Endothelial cell of umbilical vein (primary cell): Measurements from ENCODE around the gene SGSM2. TPM values are rescaled to one million over a fixed set of nuclear protein-coding genes. Genes with fewer than 3 reads are reported as not detected.

Experiments used
- BruUV-seq: library from RNA; stranded (reverse); fragments of 400-500 nt; replicated peaks from 2 replicates; lab custom pipeline; 2021; lab: Mats Ljungman, UMichigan
- CTCF ChIA-PET: fragments of 300-600, 350-600 bp; sonication (Branson Sonifier 250); formaldehyde crosslinking; loops from one replicate; lab custom pipeline; 2021; ENCODE audit warnings: antibody characterized with exemption, inconsistent platforms; lab: Charles Lee
- POLR2A ChIA-PET: fragments of 300-600, 350-600 bp; sonication (Branson Sonifier 250); formaldehyde crosslinking; loops from one replicate; lab custom pipeline; 2021; ENCODE audit warnings: antibody characterized with exemption, inconsistent platforms; lab: Charles Lee
- DNase-seq: peaks from one replicate; pipeline ENCODE4 v3.0.0-alpha.2; 2011; ENCODE audit warnings: low read depth, low spot score
- FAIRE-seq: peaks from 2 replicates; lab custom pipeline; 2011; peaks lifted over from hg19 to GRCh38; lab: Jason Lieb, UNC
- H2AFZ ChIP-seq: 2 replicates; pipeline ENCODE4 v1.6.0; 2012; ENCODE audit warnings: low read depth, low read length, control low read depth, inconsistent platforms
- H3K27ac ChIP-seq: 2 replicates; pipeline ENCODE4 v1.5.1; 2011; ENCODE audit warnings: low read depth, mild to moderate bottlenecking, control low read depth, low read length, moderate library complexity; ENCODE audit not compliant: insufficient read depth
- H3K27me3 ChIP-seq, 2 experiments: 2 replicates each; pipeline versions ENCODE4 v1.6.0 to v1.6.1; 2011; ENCODE audit warnings: low read length in 2 of 2, mixed read lengths in 1 of 2; ENCODE audit not compliant: control insufficient read depth in 2 of 2, insufficient read depth in 2 of 2
- H3K36me3 ChIP-seq, 2 experiments: 2 replicates in 1 of 2; 3 replicates in 1 of 2; pipeline ENCODE4 v1.5.1; 2011; ENCODE audit warnings: low read length in 2 of 2, mild to moderate bottlenecking in 1 of 2, moderate library complexity in 1 of 2; ENCODE audit not compliant: control insufficient read depth in 2 of 2, insufficient read depth in 2 of 2; ENCODE audit errors: extremely low read depth in 1 of 2
- H3K4me1 ChIP-seq: 3 replicates; pipeline ENCODE4 v1.5.1; 2011; ENCODE audit warnings: mild to moderate bottlenecking, low read length; ENCODE audit not compliant: control insufficient read depth, insufficient read depth; ENCODE audit errors: extremely low read depth
- H3K4me2 ChIP-seq: 2 replicates; pipeline ENCODE4 v1.6.1; 2011; ENCODE audit warnings: low read length, control low read depth, mixed read lengths; ENCODE audit not compliant: insufficient read depth
- H3K4me3 ChIP-seq, 3 experiments: fragments of 200-600 bp in 1 of 3; sonication (generic), shearing (Covaris generic) in 1 of 3; replicated peaks in 1 of 3; 2 replicates each; pipeline ENCODE4 v1.5.1; 2011 to 2016; ENCODE audit warnings: control low read depth in 3 of 3, low read length in 3 of 3, mild to moderate bottlenecking in 2 of 3, inconsistent platforms in 1 of 3, low read depth in 1 of 3, moderate library complexity in 1 of 3; ENCODE audit not compliant: insufficient read depth in 1 of 3
- H3K79me2 ChIP-seq: 2 replicates; pipeline ENCODE4 v1.6.0; 2012; ENCODE audit warnings: low read length, inconsistent platforms; ENCODE audit not compliant: control insufficient read depth, insufficient read depth
- H3K9ac ChIP-seq: replicated peaks from 2 replicates; pipeline ENCODE3; 2011; ENCODE audit warnings: low read length, control low read depth; ENCODE audit not compliant: insufficient read depth; ENCODE audit errors: extremely low read depth
- H3K9me1 ChIP-seq: replicated peaks from 3 replicates; pipeline ENCODE4 v1.6.0; 2011; ENCODE audit warnings: mild to moderate bottlenecking, low read length; ENCODE audit not compliant: control insufficient read depth, insufficient read depth; ENCODE audit errors: extremely low read depth
- H3K9me3 ChIP-seq: replicated peaks from 2 replicates; pipeline ENCODE4 v1.5.1; 2012; ENCODE audit warnings: low read length, inconsistent platforms; ENCODE audit not compliant: control insufficient read depth, insufficient read depth
- H4K20me1 ChIP-seq: replicated peaks from 2 replicates; pipeline ENCODE3; 2011; ENCODE audit warnings: mild to moderate bottlenecking, low read length; ENCODE audit not compliant: control insufficient read depth, insufficient read depth; ENCODE audit errors: extremely low read depth
- CTCF ChIP-seq, 2 donors: IDR thresholded peaks; 1 replicate in 1 of 2; 2 replicates in 1 of 2; pipeline ENCODE4 v1.5.1; 2011; ENCODE audit warnings: low read length in 2 of 2, mild to moderate bottlenecking in 2 of 2, moderate library complexity in 2 of 2, control low read depth in 1 of 2, inconsistent platforms in 1 of 2, low read depth in 1 of 2; ENCODE audit not compliant: insufficient read depth in 1 of 2; ENCODE audit errors: extremely low read depth in 1 of 2
- EZH2 ChIP-seq: IDR thresholded peaks from 2 replicates; pipeline ENCODE4 v1.6.1; 2012; ENCODE audit warnings: borderline replicate concordance, low read depth, mild to moderate bottlenecking, moderate library complexity, low read length, inconsistent platforms; ENCODE audit not compliant: severe bottlenecking
- FOS ChIP-seq: IDR thresholded peaks from 2 replicates; pipeline ENCODE4 v1.6.1; 2011; ENCODE audit warnings: mild to moderate bottlenecking, low read length, moderate library complexity, borderline replicate concordance; ENCODE audit not compliant: insufficient read depth
- GATA2 ChIP-seq: IDR thresholded peaks from 2 replicates; pipeline ENCODE4 v1.7.0; 2011; ENCODE audit warnings: low read depth, mild to moderate bottlenecking, moderate library complexity, mixed read lengths, low read length; ENCODE audit not compliant: insufficient read length, insufficient read depth
- JUN ChIP-seq: IDR thresholded peaks from 2 replicates; pipeline ENCODE4 v1.6.1; 2011; ENCODE audit warnings: borderline replicate concordance, low read depth; ENCODE audit not compliant: insufficient read length, insufficient read depth
- MAX ChIP-seq: IDR thresholded peaks from 2 replicates; pipeline ENCODE4 v1.6.1; 2011; ENCODE audit not compliant: insufficient read depth, insufficient read length
- MYC ChIP-seq: IDR thresholded peaks from one replicate; pipeline ENCODE4 v1.6.1; 2011; ENCODE audit warnings: mild to moderate bottlenecking, low read depth, low read length
- POLR2A ChIP-seq: IDR thresholded peaks from 2 replicates; pipeline ENCODE4 v1.6.1; 2012; ENCODE audit warnings: low read depth, mild to moderate bottlenecking, control low read depth, low read length
- POLR2AphosphoS5 ChIP-seq: IDR thresholded peaks from 2 replicates; pipeline ENCODE4 v1.6.1; 2012; ENCODE audit warnings: low read depth, mild to moderate bottlenecking, control low read depth, low read length, moderate library complexity; ENCODE audit not compliant: insufficient read depth
- dilution Hi-C: fragments of 300-500 bp; cut with MboI; formaldehyde crosslinking; loops from one replicate; pipeline ENCODE4 v1.15.0; 2019; ENCODE audit warnings: low sequenced_read_pairs; ENCODE audit not compliant: extremely low pct_ligation_motif_present
- intact Hi-C: fragments of 100-400 bp; cut with micrococcal nuclease; formaldehyde crosslinking; loops from one replicate; pipeline ENCODE4 v1.10.0; 2022
- polyA plus RNA-seq, 4 experiments: library from polyadenylated mRNA; depleted of rRNA in 3 of 4; stranded (reverse) in 3 of 4; unstranded in 1 of 4; fragments of >200 nt; gene quantifications; 2 replicates each; pipeline versions ENCODE4 v1.2.1 to v1.2.3, GENCODE V29; 2011 to 2012; ENCODE audit warnings: missing spikeins in 1 of 4
- total RNA-seq: library from RNA; stranded (reverse); gene quantifications from 2 replicates; pipeline ENCODE4 v1.2.3, GENCODE V29; 2021

SGSM2 gene
- total and polyA plus RNA-seq, 2 donors (not counting 3 experiments of a cell fraction or from before 2014, with no cell fraction given) = 61.6 to 94.5 TPM

- no peak overlapping the region for H3K27ac ChIP-seq
- H3K4me1 ChIP-seq = no peaks in the 10 kb centered on the region
- BruUV-seq = no TSS peak
- FAIRE-seq (no peak), DNase-seq (no peak)
- no peak for TF ChIP-seq FOS
- no peak for TF ChIP-seq MAX
- no peaks in the 10 kb centered on the region for H3K27me3 ChIP-seq
- no peaks in the 10 kb centered on the region for H3K9me3 ChIP-seq
- no peak overlapping the region for H3K4me3 ChIP-seq
- CTCF ChIA-PET = interaction anchor here (15.2 kb wide), 1 partner anchor 39 kb away, joined by 909 read pairs; no protein-coding TSS in a partner anchor
- no peaks in the 10 kb centered on the region for H3K9me1 ChIP-seq
- dilution Hi-C loops (no loop called here), intact Hi-C loops (no loop called here)
- H3K36me3 ChIP-seq = peaks cover 0 to 37% of the 10 kb centered on the region in 2 experiments
- no peaks in the 10 kb centered on the region for H3K79me2 ChIP-seq
- no peak overlapping the region for H3K4me2 ChIP-seq
- H4K20me1 ChIP-seq = no peaks in the 10 kb centered on the region
- no peak overlapping the region for H2AFZ ChIP-seq
- POLR2A ChIA-PET = no interaction called here
- H3K9ac ChIP-seq = no peak overlapping the region
Observed at GRCh38 chr17:2376107-2376506, 38.8 kb downstream of the SGSM2 start.

- Histone ChIP-seq H3K79me2 (no peaks in the 10 kb centered on the region), H3K9ac (no peak overlapping the region), H3K9me1 (no peaks in the 10 kb centered on the region), H3K4me2 (no peak overlapping the region), H3K4me3 (no peak overlapping the region), H3K27ac (no peak overlapping the region), H3K4me1 (no peaks in the 10 kb centered on the region), H3K36me3 (peaks cover 0 to 34% of the 10 kb centered on the region in 2 experiments), H3K27me3 (no peaks in the 10 kb centered on the region), H4K20me1 (no peaks in the 10 kb centered on the region), H3K9me3 (no peaks in the 10 kb centered on the region), H2AFZ (no peak overlapping the region)
- intact Hi-C loops (no loop called here), dilution Hi-C loops (no loop called here)
- POLR2A ChIA-PET = no interaction called here
- no peak for FAIRE-seq
- CTCF ChIA-PET = interaction anchor here (0.5 to 15.2 kb wide), 2 partner anchors 37 to 133 kb away, joined by 3 to 909 read pairs; no protein-coding TSS in a partner anchor
- no TSS peak for BruUV-seq
- DNase-seq = no peak
- TF ChIP-seq CTCF (IDR thresholded peaks at IDR 0.05; ENCODE audit: extremely low read depth in 1 of 2, insufficient read depth in 1 of 2, low read depth in 1 of 2, low read length in 2 of 2) (no peak), EZH2 (no peak), MAX (no peak), JUN (no peak), FOS (no peak), MYC (no peak), POLR2A (no peak), POLR2AphosphoS5 (no peak), GATA2 (no peak)
Observed at GRCh38 chr17:2377659-2378058, 40.4 kb downstream of the SGSM2 start.
